ENCODE results near the gene RAB5A. TPM values are rescaled to one million over a fixed set of nuclear protein-coding genes. Genes with fewer than 3 reads are reported as not detected.
"Not testable (repeated sequence)": the region's sequence is repeated elsewhere in the genome, so short reads cannot be mapped to it uniquely, and the experiment has no call there.

RAB5A gene
- total RNA-seq, 1 experiment from 2014 or later, result 57.6 TPM

GRCh38 chr3:19961960-19962359 is 15.1 kb downstream of the RAB5A start:
- DNase-seq (ENCODE audit: low read depth in 1 of 2, low spot score in 2 of 2), result no peak
- H3K27me3 ChIP-seq (replicated peaks), result no peaks in the 10 kb centered on the region
- H3K36me3 ChIP-seq, result peaks cover 10% of the 10 kb centered on the region; the same call in 1 of the 2 replicates

GRCh38 chr3:19967208-19967607 is 20.3 kb downstream of the RAB5A start:
- H3K27me3 ChIP-seq (replicated peaks), result no peaks in the 10 kb centered on the region

More at GRCh38 chr3:19961960-19962359, 15.1 kb downstream of the RAB5A start:
- Histone ChIP-seq H3K27ac (no peak overlapping the region), H3K4me3 (no peak overlapping the region), H3K9me3 (replicated peaks) (no peaks in the 10 kb centered on the region), H3K4me1 (replicated peaks) (no peaks in the 10 kb centered on the region)

GRCh38 chr3:19967812-19968211 is 20.9 kb downstream of the RAB5A start:
- no peaks in the 10 kb centered on the region for H3K4me1 ChIP-seq (replicated peaks)
- no peaks in the 10 kb centered on the region for H3K9me3 ChIP-seq (replicated peaks)

More at GRCh38 chr3:19967208-19967607, 20.3 kb downstream of the RAB5A start:
- DNase-seq (ENCODE audit: low read depth in 1 of 2, low spot score in 2 of 2), result no peak
- Histone ChIP-seq H3K9me3 (replicated peaks) (no peaks in the 10 kb centered on the region), H3K36me3 (peaks cover 6% of the 10 kb centered on the region), H3K4me1 (replicated peaks) (no peaks in the 10 kb centered on the region), H3K27ac (no peak overlapping the region), H3K4me3 (no peak overlapping the region)

GRCh38 chr3:19970327-19970726 is 23.4 kb downstream of the RAB5A start:
- DNase-seq (ENCODE audit: low read depth in 1 of 2, low spot score in 2 of 2), result no peak
- Histone ChIP-seq H3K4me1 (replicated peaks) (no peaks in the 10 kb centered on the region), H3K36me3 (peaks cover 14% of the 10 kb centered on the region), H3K9me3 (replicated peaks) (no peaks in the 10 kb centered on the region), H3K4me3 (no peak overlapping the region), H3K27me3 (replicated peaks) (no peaks in the 10 kb centered on the region), H3K27ac (no peak overlapping the region)

More at GRCh38 chr3:19967812-19968211, 20.9 kb downstream of the RAB5A start:
- no peak overlapping the region for H3K27ac ChIP-seq
- H3K27me3 ChIP-seq (replicated peaks), result no peaks in the 10 kb centered on the region
- H3K36me3 ChIP-seq, result peaks cover 6% of the 10 kb centered on the region
- H3K4me3 ChIP-seq, result no peak overlapping the region
- no peak for DNase-seq (ENCODE audit: low read depth in 1 of 2, low spot score in 2 of 2)

- Histone ChIP-seq H3K4me1 (replicated peaks) (no peaks in the 10 kb centered on the region), H3K36me3 (peaks cover 29% of the 10 kb centered on the region), H3K27me3 (replicated peaks) (no peaks in the 10 kb centered on the region), H3K9me3 (replicated peaks) (no peaks in the 10 kb centered on the region), H3K4me3 (no peak overlapping the region), H3K27ac (no peak overlapping the region)
- DNase-seq (ENCODE audit: low read depth in 1 of 2, low spot score in 2 of 2), result no peak
Measured at GRCh38 chr3:19972054-19972453, 25.2 kb downstream of the RAB5A start.

GRCh38 chr3:19988904-19989303 is 42.0 kb downstream of the RAB5A start:
- H3K27ac ChIP-seq; DNase-seq (ENCODE audit: low read depth in 1 of 2, low spot score in 2 of 2): not testable (repeated sequence)

GRCh38 chr3:19994796-19995195 is 47.9 kb downstream of the RAB5A start:
- DNase-seq (ENCODE audit: low read depth in 1 of 2, low spot score in 2 of 2), result no peak
- H3K36me3 ChIP-seq, result no peaks in the 10 kb centered on the region
- H3K4me1 ChIP-seq (replicated peaks), result no peaks in the 10 kb centered on the region
- H3K27ac ChIP-seq, result no peak overlapping the region
- H3K27me3 ChIP-seq (replicated peaks), result no peaks in the 10 kb centered on the region
- H3K9me3 ChIP-seq (replicated peaks), result no peaks in the 10 kb centered on the region
- no peak overlapping the region for H3K4me3 ChIP-seq

More at GRCh38 chr3:19988904-19989303, 42.0 kb downstream of the RAB5A start:
- H3K4me3 ChIP-seq; H3K4me1 ChIP-seq (replicated peaks); H3K27me3 ChIP-seq (replicated peaks); H3K36me3 ChIP-seq; H3K9me3 ChIP-seq (replicated peaks): not testable (repeated sequence)

- Histone ChIP-seq H3K27me3 (replicated peaks) (no peaks in the 10 kb centered on the region), H3K4me3 (no peak overlapping the region), H3K9me3 (replicated peaks) (no peaks in the 10 kb centered on the region), H3K4me1 (replicated peaks) (no peaks in the 10 kb centered on the region), H3K27ac (no peak overlapping the region), H3K36me3 (no peaks in the 10 kb centered on the region)
- no peak for DNase-seq (ENCODE audit: low read depth in 1 of 2, low spot score in 2 of 2)
Measured at GRCh38 chr3:19997502-19997901, 50.6 kb downstream of the RAB5A start.

- Histone ChIP-seq H3K4me3 (no peak overlapping the region), H3K4me1 (replicated peaks) (no peaks in the 10 kb centered on the region), H3K27ac (no peak overlapping the region), H3K36me3 (no peaks in the 10 kb centered on the region), H3K9me3 (replicated peaks) (no peaks in the 10 kb centered on the region), H3K27me3 (replicated peaks) (no peaks in the 10 kb centered on the region)
- DNase-seq (ENCODE audit: low read depth in 1 of 2, low spot score in 2 of 2), result no peak
Measured at GRCh38 chr3:20001932-20002331, 55.0 kb downstream of the RAB5A start.

- no peaks in the 10 kb centered on the region for H3K27me3 ChIP-seq (replicated peaks)
- H3K36me3 ChIP-seq, result no peaks in the 10 kb centered on the region
- no peaks in the 10 kb centered on the region for H3K4me1 ChIP-seq (replicated peaks)
- H3K27ac ChIP-seq, result no peak overlapping the region
- DNase-seq (ENCODE audit: low read depth in 1 of 2, low spot score in 2 of 2), result no peak
- no peaks in the 10 kb centered on the region for H3K9me3 ChIP-seq (replicated peaks)
- H3K4me3 ChIP-seq, result no peak overlapping the region
Measured at GRCh38 chr3:20007960-20008359, 61.1 kb downstream of the RAB5A start.

GRCh38 chr3:20008646-20009045 is 61.7 kb downstream of the RAB5A start:
- Histone ChIP-seq H3K4me1 (replicated peaks) (no peaks in the 10 kb centered on the region), H3K27ac (no peak overlapping the region), H3K36me3 (no peaks in the 10 kb centered on the region), H3K9me3 (replicated peaks) (no peaks in the 10 kb centered on the region), H3K4me3 (no peak overlapping the region), H3K27me3 (replicated peaks) (no peaks in the 10 kb centered on the region)
- DNase-seq (ENCODE audit: low read depth in 1 of 2, low spot score in 2 of 2), result no peak

- no peak within 1 kb of the TSS for H3K4me3 ChIP-seq
- H3K36me3 ChIP-seq, result no peaks in the 10 kb centered on the region
- DNase-seq (ENCODE audit: low read depth in 1 of 2, low spot score in 2 of 2), result no peak
- no peaks in the 10 kb centered on the region for H3K9me3 ChIP-seq (replicated peaks)
- no peak within 1 kb of the TSS for H3K27ac ChIP-seq
- H3K27me3 ChIP-seq (replicated peaks), result no peaks in the 10 kb centered on the region
- H3K4me1 ChIP-seq (replicated peaks), result no peaks in the 10 kb centered on the region
Measured at GRCh38 chr3:20012164-20012563, 65.3 kb downstream of the RAB5A start, which contains the start of gene PP2D1. Gene PP2D1 (minus strand): TSS chr3:20012264. CDS start chr3:20012072, 192 bp downstream.

GRCh38 chr3:20013396-20013795 is 66.5 kb downstream of the RAB5A start:
- DNase-seq (ENCODE audit: low read depth in 1 of 2, low spot score in 2 of 2), result no peak
- Histone ChIP-seq H3K4me3 (no peak overlapping the region), H3K4me1 (replicated peaks) (no peaks in the 10 kb centered on the region), H3K36me3 (no peaks in the 10 kb centered on the region), H3K9me3 (replicated peaks) (no peaks in the 10 kb centered on the region), H3K27me3 (replicated peaks) (no peaks in the 10 kb centered on the region), H3K27ac (no peak overlapping the region)

GRCh38 chr3:20015525-20015924 is 68.6 kb downstream of the RAB5A start:
- Histone ChIP-seq H3K27me3 (replicated peaks) (no peaks in the 10 kb centered on the region), H3K4me3 (no peak overlapping the region), H3K9me3 (replicated peaks) (no peaks in the 10 kb centered on the region), H3K27ac (no peak overlapping the region), H3K36me3 (no peaks in the 10 kb centered on the region), H3K4me1 (replicated peaks) (no peaks in the 10 kb centered on the region)
- no peak for DNase-seq (ENCODE audit: low read depth in 1 of 2, low spot score in 2 of 2)

GRCh38 chr3:20016076-20016475 is 69.2 kb downstream of the RAB5A start:
- H3K4me3 ChIP-seq; DNase-seq (ENCODE audit: low read depth in 1 of 2, low spot score in 2 of 2); H3K27me3 ChIP-seq (replicated peaks); H3K9me3 ChIP-seq (replicated peaks); H3K36me3 ChIP-seq; H3K4me1 ChIP-seq (replicated peaks); H3K27ac ChIP-seq: not testable (repeated sequence)
